ENCODE results near the gene CFHR2.
"Not testable (repeated sequence)": the region's sequence is repeated elsewhere in the genome, so short reads cannot be mapped to it uniquely, and the experiment has no call there.

- not testable (repeated sequence) for TF ChIP-seq EZH2 (IDR thresholded peaks at IDR 0.05; ENCODE audit: insufficient read depth, poor library complexity, severe bottlenecking); EZH2phosphoT487 (IDR thresholded peaks at IDR 0.05; ENCODE audit: insufficient read depth, low read depth)
Measured at GRCh38 chr1:196912283-196912682, 31.3 kb upstream of the CFHR2 start.
